ENCODE measurements around the gene BNC2. TPM values are rescaled to one million over a fixed set of nuclear protein-coding genes. Genes with fewer than 3 reads are reported as not detected.

BNC2 gene
- total and polyA plus RNA-seq, 7 donors, result 0.23 to 205 (median 117) TPM

- H3K9me3 ChIP-seq, result no peaks in the 10 kb centered on the region
- intact Hi-C loops (cut with DNase I), result loop anchor here (10.0 kb wide), 1 partner anchor 116 kb away; no protein-coding TSS in a partner anchor
- no peak overlapping the region for H3K4me3 ChIP-seq
- WGBS, 2 donors, result 51 to 73% methylated on average over 4 of the region's 4 CpGs
- H3K36me3 ChIP-seq, result peaks cover 0 to 5% (median 0%) of the 10 kb centered on the region in 4 donors
- DNase-seq, result no peak
- no peak overlapping the region for H3K27ac ChIP-seq
- TF ChIP-seq EP300 (IDR thresholded peaks at IDR 0.05) (no peak), CTCF (IDR thresholded peaks at IDR 0.05) (no peak), POLR2AphosphoS5 (IDR thresholded peaks at IDR 0.05) (no peak), POLR2A (IDR thresholded peaks at IDR 0.05) (no peak)
- H3K4me1 ChIP-seq, result peaks cover 0 to 20% (median 17%) of the 10 kb centered on the region in 4 donors
- H3K27me3 ChIP-seq, result no peaks in the 10 kb centered on the region
These were observed 309.3 kb downstream of the BNC2 start for GRCh38 chr9:16561121-16561520.

- DNase-seq, result no peak
- H3K9me3 ChIP-seq, result no peaks in the 10 kb centered on the region
- intact Hi-C loops (cut with DNase I), result loop anchor here (10.0 kb wide), 1 partner anchor 115 kb away; no protein-coding TSS in a partner anchor
- TF ChIP-seq POLR2AphosphoS5 (IDR thresholded peaks at IDR 0.05) (no peak), POLR2A (IDR thresholded peaks at IDR 0.05) (no peak), CTCF (IDR thresholded peaks at IDR 0.05) (no peak), EP300 (IDR thresholded peaks at IDR 0.05) (no peak)
- H3K27me3 ChIP-seq, result no peaks in the 10 kb centered on the region
- peaks cover 0 to 2% (median 0%) of the 10 kb centered on the region in 4 donors for H3K36me3 ChIP-seq
- no peak overlapping the region for H3K27ac ChIP-seq
- 18 to 69% methylated on average over 6 of the region's 6 CpGs for WGBS, 2 donors
- peaks cover 0 to 20% (median 17%) of the 10 kb centered on the region in 4 donors for H3K4me1 ChIP-seq
- H3K4me3 ChIP-seq, result no peak overlapping the region
These were observed 310.9 kb downstream of the BNC2 start for GRCh38 chr9:16559418-16560188.

- peaks cover 0 to 20% (median 17%) of the 10 kb centered on the region in 4 donors for H3K4me1 ChIP-seq
- no peaks in the 10 kb centered on the region for H3K9me3 ChIP-seq
- no peaks in the 10 kb centered on the region for H3K27me3 ChIP-seq
- peaks cover 0 to 19% (median 8%) of the 10 kb centered on the region in 4 donors for H3K36me3 ChIP-seq
- DNase-seq, result no peak
- no peak overlapping the region for H3K4me3 ChIP-seq
- WGBS, 2 donors, result 18 to 74% methylated on average over 1 of the region's 1 CpG
- H3K27ac ChIP-seq, result no peak overlapping the region
- TF ChIP-seq CTCF (IDR thresholded peaks at IDR 0.05), result no peak
- TF ChIP-seq POLR2A (IDR thresholded peaks at IDR 0.05), result no peak
- no peak for TF ChIP-seq EP300 (IDR thresholded peaks at IDR 0.05)
- intact Hi-C loops (cut with DNase I), result no loop called here
These were observed 314.7 kb downstream of the BNC2 start for GRCh38 chr9:16555802-16556201.

- WGBS, 2 donors, result 90 to 91% methylated on average over 7 of the region's 7 CpGs
- H3K9me3 ChIP-seq, result no peaks in the 10 kb centered on the region
- TF ChIP-seq POLR2AphosphoS5 (IDR thresholded peaks at IDR 0.05) (no peak), EP300 (IDR thresholded peaks at IDR 0.05) (no peak), POLR2A (IDR thresholded peaks at IDR 0.05) (no peak), CTCF (IDR thresholded peaks at IDR 0.05) (no peak)
- H3K4me3 ChIP-seq, result no peak overlapping the region
- H3K27ac ChIP-seq, result no peak overlapping the region
- peaks cover 0 to 9% (median 6%) of the 10 kb centered on the region in 4 donors for H3K4me1 ChIP-seq
- no peak for DNase-seq
- H3K36me3 ChIP-seq, result peaks cover 0 to 22% (median 8%) of the 10 kb centered on the region in 4 donors
- intact Hi-C loops (cut with DNase I), result no loop called here
- no peaks in the 10 kb centered on the region for H3K27me3 ChIP-seq
These were observed 316.5 kb downstream of the BNC2 start for GRCh38 chr9:16553869-16554540.
